Measurements from ENCODE around the gene ALPK1. TPM values are rescaled to one million over a fixed set of nuclear protein-coding genes. Genes with fewer than 3 reads are reported as not detected.

ALPK1 gene
- total RNA-seq, 1 donor from 2014 or later = 4.1 TPM

- Mint-ChIP-seq H3K27me3 (ENCODE audit: unreplicated experiment) (no peaks in the 10 kb centered on the region), H3K4me1 (ENCODE audit: unreplicated experiment) (peaks cover 8% of the 10 kb centered on the region), H3K4me3 (ENCODE audit: unreplicated experiment) (no peak overlapping the region), H3K36me3 (ENCODE audit: low read depth, unreplicated experiment) (peaks cover 20% of the 10 kb centered on the region), H3K9me3 (ENCODE audit: unreplicated experiment) (no peaks in the 10 kb centered on the region), H3K27ac (ENCODE audit: unreplicated experiment) (no peak overlapping the region)
- no peak for TF ChIP-seq CTCF (IDR thresholded peaks at IDR 0.05; ENCODE audit: unreplicated experiment)
- no peak for DNase-seq (ENCODE audit: low spot score)
These were observed 22.2 kb upstream of the ALPK1 start for GRCh38 chr4:112274959-112275358.

GRCh38 chr4:112276113-112276512 lies 21.1 kb upstream of the ALPK1 start:
- peaks cover 20% of the 10 kb centered on the region for H3K36me3 Mint-ChIP-seq (ENCODE audit: low read depth, unreplicated experiment)
- H3K9me3 Mint-ChIP-seq (ENCODE audit: unreplicated experiment) = no peaks in the 10 kb centered on the region
- H3K27ac Mint-ChIP-seq (ENCODE audit: unreplicated experiment) = no peak overlapping the region
- H3K4me3 Mint-ChIP-seq (ENCODE audit: unreplicated experiment) = no peak overlapping the region
- H3K4me1 Mint-ChIP-seq (ENCODE audit: unreplicated experiment) = peaks cover 8% of the 10 kb centered on the region
- no peaks in the 10 kb centered on the region for H3K27me3 Mint-ChIP-seq (ENCODE audit: unreplicated experiment)
- no peak for TF ChIP-seq CTCF (IDR thresholded peaks at IDR 0.05; ENCODE audit: unreplicated experiment)
- no peak for DNase-seq (ENCODE audit: low spot score)

- H3K9me3 Mint-ChIP-seq (ENCODE audit: unreplicated experiment) = no peaks in the 10 kb centered on the region
- no peaks in the 10 kb centered on the region for H3K27me3 Mint-ChIP-seq (ENCODE audit: unreplicated experiment)
- no peak overlapping the region for H3K27ac Mint-ChIP-seq (ENCODE audit: unreplicated experiment)
- peaks cover 22% of the 10 kb centered on the region for H3K36me3 Mint-ChIP-seq (ENCODE audit: low read depth, unreplicated experiment)
- TF ChIP-seq CTCF (IDR thresholded peaks at IDR 0.05; ENCODE audit: unreplicated experiment) = no peak
- no peaks in the 10 kb centered on the region for H3K4me1 Mint-ChIP-seq (ENCODE audit: unreplicated experiment)
- DNase-seq (ENCODE audit: low spot score) = no peak
- no peak overlapping the region for H3K4me3 Mint-ChIP-seq (ENCODE audit: unreplicated experiment)
These were observed 19.9 kb upstream of the ALPK1 start for GRCh38 chr4:112277220-112277619.

GRCh38 chr4:112277705-112278448 lies 19.3 kb upstream of the ALPK1 start:
- H3K9me3 Mint-ChIP-seq (ENCODE audit: unreplicated experiment) = no peaks in the 10 kb centered on the region
- no peaks in the 10 kb centered on the region for H3K27me3 Mint-ChIP-seq (ENCODE audit: unreplicated experiment)
- no peak overlapping the region for H3K4me3 Mint-ChIP-seq (ENCODE audit: unreplicated experiment)
- no peak for TF ChIP-seq CTCF (IDR thresholded peaks at IDR 0.05; ENCODE audit: unreplicated experiment)
- DNase-seq (ENCODE audit: low spot score) = no peak
- no peaks in the 10 kb centered on the region for H3K4me1 Mint-ChIP-seq (ENCODE audit: unreplicated experiment)
- H3K27ac Mint-ChIP-seq (ENCODE audit: unreplicated experiment) = no peak overlapping the region
- peaks cover 24% of the 10 kb centered on the region for H3K36me3 Mint-ChIP-seq (ENCODE audit: low read depth, unreplicated experiment)

- no peak for DNase-seq (ENCODE audit: low spot score)
- peaks cover 2% of the 10 kb centered on the region for H3K4me1 Mint-ChIP-seq (ENCODE audit: unreplicated experiment)
- H3K27me3 Mint-ChIP-seq (ENCODE audit: unreplicated experiment) = no peaks in the 10 kb centered on the region
- no peak for TF ChIP-seq CTCF (IDR thresholded peaks at IDR 0.05; ENCODE audit: unreplicated experiment)
- no peaks in the 10 kb centered on the region for H3K9me3 Mint-ChIP-seq (ENCODE audit: unreplicated experiment)
- peaks cover 24% of the 10 kb centered on the region for H3K36me3 Mint-ChIP-seq (ENCODE audit: low read depth, unreplicated experiment)
- H3K4me3 Mint-ChIP-seq (ENCODE audit: unreplicated experiment) = no peak overlapping the region
- no peak overlapping the region for H3K27ac Mint-ChIP-seq (ENCODE audit: unreplicated experiment)
These were observed 17.9 kb upstream of the ALPK1 start for GRCh38 chr4:112279025-112279881.
